ENCODE results near the gene GTPBP6.
"Not testable (repeated sequence)": the region's sequence is repeated elsewhere in the genome, so short reads cannot be mapped to it uniquely, and the experiment has no call there.

GTPBP6 gene

GRCh38 chrX:264006-264405 lies 54.6 kb downstream of the GTPBP6 start:
- not testable (repeated sequence) for DNase-seq (ENCODE audit: low spot score)

DNA sequence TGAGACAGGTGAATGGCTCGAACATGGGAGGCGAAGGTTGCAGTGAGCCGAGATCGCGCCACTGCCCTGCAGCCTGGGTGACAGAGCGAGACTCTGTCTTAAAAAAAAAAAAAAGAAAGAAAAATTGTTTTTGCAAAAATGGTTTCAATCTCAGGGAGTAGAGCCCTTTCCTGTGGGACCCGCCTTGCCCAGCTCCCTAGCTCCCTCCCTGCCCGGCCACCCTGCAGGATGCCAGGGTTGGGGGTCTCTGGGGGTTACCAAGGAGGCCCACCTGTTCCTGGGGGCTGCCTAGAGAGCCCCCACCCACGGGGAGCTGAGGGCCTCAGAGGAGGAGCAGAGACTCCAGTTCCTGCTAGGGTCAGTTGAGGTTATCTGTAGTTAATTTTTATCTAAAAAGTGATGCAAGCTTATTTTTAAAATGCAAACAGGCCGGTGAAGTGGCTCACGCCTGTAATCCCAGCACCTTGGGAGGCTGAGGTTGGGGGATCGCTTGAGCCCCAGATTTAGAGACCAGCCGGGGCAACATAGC lies 56.2 kb downstream of the GTPBP6 start:
- peak; percentile 13 for DNase-seq (ENCODE audit: low spot score)

- DNase-seq (ENCODE audit: low spot score): no peak
Measured at GRCh38 chrX:261919-262352, 56.7 kb downstream of the GTPBP6 start.

- DNase-seq (ENCODE audit: low spot score): no peak
Measured at GRCh38 chrX:261167-261918, 57.3 kb downstream of the GTPBP6 start.

GRCh38 chrX:259692-260355 lies 58.8 kb downstream of the GTPBP6 start:
- no peak for DNase-seq (ENCODE audit: low spot score)

GRCh38 chrX:258291-259040 lies 60.1 kb downstream of the GTPBP6 start:
- no peak for DNase-seq (ENCODE audit: low spot score)

- no peak for DNase-seq (ENCODE audit: low spot score)
Measured at GRCh38 chrX:257681-258289, 60.8 kb downstream of the GTPBP6 start.

GRCh38 chrX:257054-257453 lies 61.5 kb downstream of the GTPBP6 start:
- DNase-seq (ENCODE audit: low spot score): not testable (repeated sequence)

DNA sequence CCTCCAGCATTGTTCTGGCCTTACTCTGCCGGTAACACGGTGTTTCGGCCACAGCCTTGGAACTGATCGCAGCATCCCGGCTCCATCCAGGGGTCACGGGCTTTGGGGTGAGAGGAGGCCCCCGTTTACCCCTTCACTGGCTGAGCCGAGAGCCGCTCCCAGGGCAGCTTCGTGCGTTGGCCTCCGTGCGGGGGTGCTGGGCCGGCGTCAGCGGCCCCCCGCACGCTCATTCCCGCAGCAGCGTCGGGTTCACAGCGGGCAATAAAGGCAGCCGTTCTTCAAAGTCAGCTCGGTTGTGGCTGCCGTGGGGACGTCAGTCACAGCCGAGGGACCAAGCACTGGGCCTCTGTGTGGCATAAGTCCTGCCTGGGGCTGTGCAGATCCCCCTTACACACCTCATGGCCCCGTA lies 62.7 kb downstream of the GTPBP6 start:
- DNase-seq (ENCODE audit: low spot score): no peak
